Mesenchymal stem cell (in vitro differentiated cells and primary cell): Measurements from ENCODE around the gene PPP6R2.

Source experiments
- DNase-seq: peaks from one replicate; pipeline ENCODE4 v3.0.0-alpha.2; 2013
- H2AFZ ChIP-seq: one replicate; pipeline ENCODE4 v1.6.1; 2013; ENCODE audit warnings: low read depth, mild to moderate bottlenecking, control low read depth, inconsistent platforms, low read length, moderate library complexity
- H2AK5ac ChIP-seq: 2 replicates; pipeline ENCODE4 v1.6.1; 2013; ENCODE audit warnings: low read length, moderate library complexity, mild to moderate bottlenecking, inconsistent platforms; ENCODE audit not compliant: severe bottlenecking
- H2BK120ac ChIP-seq: one replicate; pipeline ENCODE4 v1.6.1; 2013; ENCODE audit warnings: low read depth, mild to moderate bottlenecking, inconsistent platforms, low read length, moderate library complexity
- H2BK12ac ChIP-seq, 2 experiments: one replicate each; pipeline ENCODE4 v1.6.1; 2013; ENCODE audit warnings: inconsistent platforms in 2 of 2, low read length in 2 of 2, mild to moderate bottlenecking in 2 of 2, moderate library complexity in 2 of 2, control low read depth in 1 of 2
- H2BK15ac ChIP-seq: one replicate; pipeline ENCODE4 v1.6.1; 2013; ENCODE audit warnings: mild to moderate bottlenecking, low read depth, inconsistent platforms; ENCODE audit not compliant: poor library complexity, severe bottlenecking
- H2BK5ac ChIP-seq: 2 replicates; pipeline ENCODE4 v1.6.1; 2013; ENCODE audit warnings: low read depth, mild to moderate bottlenecking, low read length, control low read depth, inconsistent platforms; ENCODE audit not compliant: poor library complexity, severe bottlenecking
- H3K14ac ChIP-seq, 2 experiments: one replicate each; pipeline ENCODE4 v1.6.1; 2013; ENCODE audit warnings: inconsistent platforms in 2 of 2, low read length in 2 of 2, control low read depth in 1 of 2, mild to moderate bottlenecking in 1 of 2, moderate library complexity in 1 of 2
- H3K18ac ChIP-seq, 2 experiments: one replicate each; pipeline ENCODE4 v1.6.1; 2013; ENCODE audit warnings: inconsistent platforms in 2 of 2, low read length in 2 of 2, control low read depth in 1 of 2, low read depth in 1 of 2, mild to moderate bottlenecking in 1 of 2
- H3K23ac ChIP-seq, 2 experiments: one replicate each; pipeline ENCODE4 v1.6.1; 2013; ENCODE audit warnings: inconsistent platforms in 2 of 2, low read length in 2 of 2, mild to moderate bottlenecking in 2 of 2, moderate library complexity in 2 of 2, control low read depth in 1 of 2
- H3K27ac ChIP-seq: 2 replicates; pipeline ENCODE4 v1.5.1; 2013; ENCODE audit warnings: mild to moderate bottlenecking, moderate library complexity, low read length, control low read depth, inconsistent platforms; ENCODE audit not compliant: poor library complexity, severe bottlenecking
- H3K27me3 ChIP-seq, 2 experiments: 2 replicates each; pipeline versions ENCODE4 v1.6.1 to v1.7.0; 2013; ENCODE audit warnings: low read length in 2 of 2, mild to moderate bottlenecking in 2 of 2, moderate library complexity in 2 of 2, control low read depth in 1 of 2, inconsistent platforms in 1 of 2; ENCODE audit not compliant: control insufficient read depth in 1 of 2, insufficient read depth in 1 of 2
- H3K36me3 ChIP-seq, 2 experiments: 2 replicates each; pipeline versions ENCODE4 v1.6.1 to v1.7.0; 2013; ENCODE audit warnings: low read length in 2 of 2, control low read depth in 1 of 2, inconsistent platforms in 1 of 2, low read depth in 1 of 2, mild to moderate bottlenecking in 1 of 2; ENCODE audit not compliant: insufficient read depth in 2 of 2, control insufficient read depth in 1 of 2
- H3K4ac ChIP-seq, 2 experiments: one replicate each; pipeline ENCODE4 v1.6.1; 2013; ENCODE audit warnings: inconsistent platforms in 2 of 2, low read length in 2 of 2, mild to moderate bottlenecking in 2 of 2, moderate library complexity in 2 of 2, control low read depth in 1 of 2, low read depth in 1 of 2
- H3K4me1 ChIP-seq: 2 replicates; pipeline ENCODE4 v1.6.1; 2013; ENCODE audit warnings: low read depth, low read length, control low read depth; ENCODE audit not compliant: control insufficient read depth, insufficient read depth
- H3K4me2 ChIP-seq: 2 replicates; pipeline ENCODE4 v1.6.1; 2013; ENCODE audit warnings: low read length, mild to moderate bottlenecking, inconsistent platforms; ENCODE audit not compliant: poor library complexity, severe bottlenecking
- H3K4me3 ChIP-seq, 2 experiments: 2 replicates each; pipeline versions ENCODE4 v1.5.1 to v1.7.0; 2013; ENCODE audit warnings: low read length in 2 of 2, mild to moderate bottlenecking in 2 of 2, control low read depth in 1 of 2, low read depth in 1 of 2; ENCODE audit not compliant: insufficient read depth in 1 of 2
- H3K79me1 ChIP-seq: replicated peaks from 2 replicates; pipeline ENCODE4 v1.6.1; 2013; ENCODE audit warnings: mild to moderate bottlenecking, control low read depth, low read length, inconsistent platforms; ENCODE audit not compliant: poor library complexity, severe bottlenecking
- H3K9ac ChIP-seq: 2 replicates; pipeline ENCODE4 v1.7.0; 2013; ENCODE audit warnings: mild to moderate bottlenecking, low read length, moderate library complexity
- H3K9me3 ChIP-seq: 2 replicates; pipeline ENCODE4 v1.7.0; 2013; ENCODE audit warnings: mild to moderate bottlenecking, low read length; ENCODE audit not compliant: control insufficient read depth
- H4K8ac ChIP-seq: one replicate; pipeline ENCODE4 v1.6.1; 2013; ENCODE audit warnings: inconsistent platforms, mild to moderate bottlenecking, low read length, moderate library complexity
- H4K91ac ChIP-seq: one replicate; pipeline ENCODE4 v1.6.1; 2013; ENCODE audit warnings: mild to moderate bottlenecking, low read length, inconsistent platforms
- WGBS: methylation state at CpG from one replicate; pipeline ENCODE4 v1.1.7; 2013; ENCODE audit warnings: mixed read lengths; 5-methylcytosine and 5-hydroxymethylcytosine counted together

Gene PPP6R2

DNA sequence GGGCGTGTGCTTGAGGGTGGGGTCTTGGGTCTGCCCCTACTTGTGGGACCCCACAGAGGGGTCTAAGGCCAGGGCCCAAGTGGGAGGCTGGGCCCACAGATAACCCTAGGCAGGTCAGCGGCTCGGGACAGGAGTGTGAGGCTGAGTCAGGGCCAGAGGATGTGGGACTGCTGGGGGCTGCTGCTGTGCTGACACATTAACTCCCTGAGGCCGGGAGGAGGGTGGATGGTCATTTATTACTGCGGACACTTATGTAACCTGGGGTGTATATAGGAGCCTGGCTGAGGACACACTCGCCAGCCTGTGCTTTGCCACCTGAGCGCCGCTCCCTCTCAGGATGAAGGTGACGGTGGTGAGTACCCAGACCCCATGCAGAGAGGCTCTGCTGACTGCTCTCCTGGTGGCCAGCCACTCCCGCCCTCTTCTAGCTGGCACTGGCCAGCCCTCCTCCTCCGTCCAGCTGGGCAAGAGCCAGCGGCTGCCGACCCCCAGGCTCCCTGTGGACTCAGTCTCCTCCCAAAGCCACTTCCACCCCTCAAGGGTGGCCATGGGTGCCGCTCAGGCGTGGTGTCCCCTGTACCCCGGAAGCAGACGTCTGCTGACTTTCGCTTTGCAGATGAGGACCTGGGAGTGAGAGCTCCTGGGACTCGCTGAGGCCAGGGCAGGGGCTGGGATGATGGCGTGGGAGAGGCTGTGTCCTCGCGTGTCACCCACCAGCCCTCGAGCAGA is 143.6 kb downstream of the PPP6R2 start, which contains the start of gene MIOX:
Gene MIOX (plus strand): TSS at position 299 of the 729 bp plus-strand sequence. CDS start 39 bp downstream, at position 338.
- no peak within 1 kb of the TSS for H2BK120ac ChIP-seq
- peak within 1 kb of the TSS; percentile 41 for H4K8ac ChIP-seq
- no peak within 1 kb of the TSS for H3K18ac ChIP-seq
- H3K27me3 ChIP-seq: peaks cover 7 to 68% of the 10 kb centered on the region in 2 experiments
- H3K23ac ChIP-seq: no peak within 1 kb of the TSS
- no peak for DNase-seq
- H3K79me1 ChIP-seq: no peaks in the 10 kb centered on the region
- no peak within 1 kb of the TSS for H2BK15ac ChIP-seq
- H3K14ac ChIP-seq: peak within 1 kb of the TSS in 1 of 2 experiments; percentile 26
- H3K4me1 ChIP-seq: peaks cover 37% of the 10 kb centered on the region
- peaks cover 0 to 14% of the 10 kb centered on the region in 2 experiments for H3K36me3 ChIP-seq
- H2BK12ac ChIP-seq: no peak within 1 kb of the TSS
- H3K4me2 ChIP-seq: peak within 1 kb of the TSS; percentile 55
- H2AK5ac ChIP-seq: peak within 1 kb of the TSS; percentile 61
- no peak within 1 kb of the TSS for H4K91ac ChIP-seq
- H3K4ac ChIP-seq: no peak within 1 kb of the TSS
- no peak within 1 kb of the TSS for H3K9ac ChIP-seq
- peak within 1 kb of the TSS in 1 of 2 experiments; percentile 14 for H3K4me3 ChIP-seq
- 68% methylated on average over 22 of the region's 23 CpGs for WGBS
- no peak within 1 kb of the TSS for H3K27ac ChIP-seq
- no peak within 1 kb of the TSS for H2BK5ac ChIP-seq
- H2AFZ ChIP-seq: no peak within 1 kb of the TSS
- H3K9me3 ChIP-seq: no peaks in the 10 kb centered on the region

DNA sequence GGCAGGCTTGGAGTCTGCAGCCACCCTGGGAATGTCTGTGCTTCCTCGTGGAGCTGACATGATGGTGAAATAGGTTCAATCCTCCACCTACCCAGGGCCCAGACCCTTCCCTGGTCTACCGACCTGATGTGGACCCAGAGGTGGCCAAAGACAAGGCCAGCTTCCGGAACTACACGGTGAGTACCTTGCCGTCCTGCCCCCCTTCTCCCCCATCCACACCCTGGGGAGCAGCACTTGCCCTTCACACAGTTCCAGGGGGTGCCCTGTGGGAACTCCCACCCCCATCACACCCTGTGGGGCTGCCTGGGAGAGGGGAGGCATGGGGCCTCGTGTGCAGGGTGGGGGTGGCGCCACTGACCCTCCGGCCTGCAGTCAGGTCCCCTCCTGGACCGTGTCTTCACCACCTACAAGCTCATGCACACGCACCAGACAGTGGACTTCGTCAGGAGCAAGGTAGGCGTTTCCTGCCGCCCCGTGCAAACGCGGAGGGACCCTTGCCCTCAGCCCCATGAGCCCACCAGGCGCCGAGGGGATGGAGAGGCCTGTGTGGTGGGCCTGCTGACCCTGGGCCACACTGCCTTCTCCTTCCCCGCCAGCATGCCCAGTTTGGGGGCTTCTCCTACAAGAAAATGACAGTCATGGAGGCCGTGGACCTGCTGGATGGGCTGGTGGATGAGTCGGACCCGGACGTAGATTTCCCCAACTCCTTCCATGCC is 144.3 kb downstream of the PPP6R2 start:
- no peak overlapping the region for H2BK12ac ChIP-seq

DNA sequence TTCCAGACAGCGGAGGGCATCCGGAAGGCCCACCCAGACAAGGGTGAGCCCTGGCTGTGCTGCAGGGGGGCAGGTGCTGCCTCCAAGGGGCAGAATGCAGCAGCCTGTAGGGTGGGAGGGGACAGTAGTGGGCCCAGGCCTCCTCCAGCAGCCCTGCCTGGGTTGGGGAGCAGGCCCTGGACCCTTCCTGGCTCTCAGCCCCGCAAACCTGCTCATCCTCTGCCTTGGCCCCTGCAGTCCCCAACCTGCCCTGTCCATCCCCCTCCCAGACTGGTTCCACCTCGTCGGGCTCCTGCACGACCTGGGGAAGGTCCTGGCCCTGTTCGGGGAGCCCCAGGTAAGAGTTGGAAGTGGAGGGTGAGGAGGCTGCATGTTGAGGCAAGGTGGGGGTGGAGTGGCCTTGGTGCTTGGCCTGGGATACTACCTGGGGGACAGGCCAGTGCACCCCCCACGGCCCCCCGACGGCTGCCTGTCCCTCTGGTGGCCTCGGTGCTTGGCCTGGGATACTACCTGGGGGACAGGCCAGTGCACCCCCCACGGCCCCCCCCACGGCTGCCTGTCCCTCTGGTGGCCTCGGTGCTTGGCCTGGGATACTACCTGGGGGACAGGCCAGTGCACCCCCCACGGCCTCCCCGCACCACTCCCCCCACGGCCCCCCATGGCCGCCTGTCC is 145.0 kb downstream of the PPP6R2 start:
- no peak overlapping the region for H3K18ac ChIP-seq
- no peak overlapping the region for H4K91ac ChIP-seq
- H3K14ac ChIP-seq: no peak overlapping the region
- no peak overlapping the region for H4K8ac ChIP-seq
- peaks cover 30% of the 10 kb centered on the region for H3K4me1 ChIP-seq
- no peak overlapping the region for H2BK12ac ChIP-seq
- H2AFZ ChIP-seq: no peak overlapping the region
- peaks cover 0 to 54% of the 10 kb centered on the region in 2 experiments for H3K27me3 ChIP-seq
- H3K9ac ChIP-seq: no peak overlapping the region
- H2BK15ac ChIP-seq: no peak overlapping the region
- H2BK120ac ChIP-seq: no peak overlapping the region
- no peak overlapping the region for H3K4ac ChIP-seq
- H3K4me3 ChIP-seq: no peak overlapping the region
- DNase-seq: no peak
- 88% methylated on average over 9 of the region's 18 CpGs for WGBS
- no peak overlapping the region for H3K4me2 ChIP-seq
- H3K27ac ChIP-seq: no peak overlapping the region
- no peak overlapping the region for H2BK5ac ChIP-seq
- H3K23ac ChIP-seq: no peak overlapping the region
- no peaks in the 10 kb centered on the region for H3K79me1 ChIP-seq
- no peaks in the 10 kb centered on the region for H3K9me3 ChIP-seq
- peaks cover 0 to 7% of the 10 kb centered on the region in 2 experiments for H3K36me3 ChIP-seq
- H2AK5ac ChIP-seq: no peak overlapping the region

More for the DNA sequence above, 144.3 kb downstream of the PPP6R2 start:
- H2AK5ac ChIP-seq: peak overlapping the region; percentile 61
- H2AFZ ChIP-seq: no peak overlapping the region
- peaks cover 0 to 13% of the 10 kb centered on the region in 2 experiments for H3K36me3 ChIP-seq
- DNase-seq: no peak
- no peaks in the 10 kb centered on the region for H3K9me3 ChIP-seq
- no peaks in the 10 kb centered on the region for H3K79me1 ChIP-seq
- H3K4me2 ChIP-seq: no peak overlapping the region
- H3K9ac ChIP-seq: no peak overlapping the region
- no peak overlapping the region for H3K18ac ChIP-seq
- peaks cover 0 to 61% of the 10 kb centered on the region in 2 experiments for H3K27me3 ChIP-seq
- WGBS: 91% methylated on average over 23 of the region's 23 CpGs
- H2BK15ac ChIP-seq: no peak overlapping the region
- no peak overlapping the region for H3K23ac ChIP-seq
- H3K4me1 ChIP-seq: peaks cover 30% of the 10 kb centered on the region
- H3K4ac ChIP-seq: no peak overlapping the region
- no peak overlapping the region for H2BK5ac ChIP-seq
- no peak overlapping the region for H2BK120ac ChIP-seq
- H3K27ac ChIP-seq: no peak overlapping the region
- no peak overlapping the region for H3K4me3 ChIP-seq
- H4K91ac ChIP-seq: no peak overlapping the region
- peak overlapping the region; percentile 41 for H4K8ac ChIP-seq
- peak overlapping the region in 1 of 2 experiments; percentile 23 for H3K14ac ChIP-seq

DNA sequence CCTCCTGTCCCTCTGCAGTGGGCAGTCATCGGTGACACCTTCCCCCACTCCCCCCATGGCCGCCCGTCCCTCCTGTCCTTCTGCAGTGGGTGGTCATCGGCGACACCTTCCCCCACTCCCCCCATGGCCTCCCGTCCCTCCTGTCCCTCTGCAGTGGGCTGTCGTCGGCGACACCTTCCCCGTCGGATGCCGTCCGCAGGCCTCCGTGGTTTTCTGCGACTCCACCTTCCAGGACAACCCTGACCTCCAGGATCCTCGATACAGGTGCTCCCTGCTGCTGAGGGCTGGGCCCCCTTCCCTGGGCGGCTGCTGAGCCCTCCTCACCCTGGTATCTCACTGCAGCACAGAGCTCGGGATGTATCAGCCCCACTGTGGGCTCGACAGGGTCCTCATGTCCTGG is 145.8 kb downstream of the PPP6R2 start:
- no peak overlapping the region for H3K18ac ChIP-seq
- WGBS: 81% methylated on average over 18 of the region's 19 CpGs
- no peak overlapping the region for H2AK5ac ChIP-seq
- H3K4me3 ChIP-seq: no peak overlapping the region
- peaks cover 0 to 4% of the 10 kb centered on the region in 2 experiments for H3K36me3 ChIP-seq
- peaks cover 0 to 46% of the 10 kb centered on the region in 2 experiments for H3K27me3 ChIP-seq
- H2AFZ ChIP-seq: no peak overlapping the region
- no peak overlapping the region for H3K4me2 ChIP-seq
- H4K91ac ChIP-seq: no peak overlapping the region
- no peak overlapping the region for H3K23ac ChIP-seq
- no peaks in the 10 kb centered on the region for H3K9me3 ChIP-seq
- H3K9ac ChIP-seq: no peak overlapping the region
- no peak for DNase-seq
- H3K4me1 ChIP-seq: peaks cover 28% of the 10 kb centered on the region
- no peak overlapping the region for H3K27ac ChIP-seq
- no peak overlapping the region for H2BK12ac ChIP-seq
- no peak overlapping the region for H3K4ac ChIP-seq
- H2BK15ac ChIP-seq: no peak overlapping the region
- H3K79me1 ChIP-seq: no peaks in the 10 kb centered on the region
- no peak overlapping the region for H2BK5ac ChIP-seq
- no peak overlapping the region for H4K8ac ChIP-seq
- no peak overlapping the region for H2BK120ac ChIP-seq
- no peak overlapping the region for H3K14ac ChIP-seq
